Measurements from ENCODE around the gene PNN. TPM values are rescaled to one million over a fixed set of nuclear protein-coding genes. Genes with fewer than 3 reads are reported as not detected.
"Not testable (repeated sequence)": the region's sequence is repeated elsewhere in the genome, so short reads cannot be mapped to it uniquely, and the experiment has no call there.

Gene PNN
- total RNA-seq, 1 donor from 2014 or later: 154 TPM

DNA sequence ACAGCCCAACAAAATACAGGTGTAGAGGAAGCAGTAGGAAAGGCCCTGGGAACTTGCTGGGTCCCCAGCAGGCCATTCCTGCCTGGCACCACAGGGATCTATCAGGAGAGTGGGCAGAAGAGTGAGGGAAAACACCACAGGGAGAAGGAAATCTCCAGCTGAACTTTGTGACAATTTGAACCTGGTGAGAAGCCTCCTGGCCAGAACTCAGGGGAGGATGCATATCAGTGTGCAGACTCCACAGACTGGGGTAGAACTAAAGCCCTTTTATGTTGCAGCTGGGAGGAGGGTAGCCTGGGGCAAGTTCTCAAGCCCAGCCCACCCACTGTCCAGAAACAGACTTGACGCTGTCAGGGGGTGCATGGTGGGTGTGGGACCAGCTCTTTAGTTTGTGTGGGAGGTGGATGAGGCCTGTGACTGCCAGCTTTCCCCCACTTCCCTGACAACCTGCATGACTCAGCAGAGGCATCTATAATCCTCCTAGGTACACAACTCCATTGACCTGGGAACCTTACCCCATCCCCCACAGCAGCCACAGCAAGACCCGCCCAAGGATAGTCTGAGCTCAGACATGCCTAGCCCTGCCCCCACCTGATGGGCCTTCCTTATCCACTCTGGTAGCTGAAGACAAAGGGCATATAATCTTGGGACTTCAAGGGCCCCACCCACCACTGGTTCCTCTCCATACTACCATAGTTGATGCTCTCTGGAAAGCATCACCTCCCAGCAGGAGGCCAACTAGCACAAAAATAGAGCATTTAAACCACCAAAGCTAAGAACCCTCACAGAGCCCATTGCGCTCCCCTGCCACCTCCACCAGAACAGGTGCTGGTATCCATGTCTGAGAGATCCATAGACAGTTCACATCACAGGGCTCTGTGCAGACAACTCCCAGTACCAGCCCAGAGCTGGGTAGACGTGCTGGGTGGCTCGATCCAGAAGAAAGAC, 28.9 kb downstream of the PNN start:
- peak overlapping the region; percentile 2 for H3K27ac Mint-ChIP-seq
- H3K4me3 Mint-ChIP-seq (ENCODE audit: low read depth): no peak overlapping the region
- H3K4me1 Mint-ChIP-seq (ENCODE audit: low read depth): no peaks in the 10 kb centered on the region
- DNase-seq (ENCODE audit: low spot score, unreplicated experiment): no peak
- TF ChIP-seq, protein P1, sequence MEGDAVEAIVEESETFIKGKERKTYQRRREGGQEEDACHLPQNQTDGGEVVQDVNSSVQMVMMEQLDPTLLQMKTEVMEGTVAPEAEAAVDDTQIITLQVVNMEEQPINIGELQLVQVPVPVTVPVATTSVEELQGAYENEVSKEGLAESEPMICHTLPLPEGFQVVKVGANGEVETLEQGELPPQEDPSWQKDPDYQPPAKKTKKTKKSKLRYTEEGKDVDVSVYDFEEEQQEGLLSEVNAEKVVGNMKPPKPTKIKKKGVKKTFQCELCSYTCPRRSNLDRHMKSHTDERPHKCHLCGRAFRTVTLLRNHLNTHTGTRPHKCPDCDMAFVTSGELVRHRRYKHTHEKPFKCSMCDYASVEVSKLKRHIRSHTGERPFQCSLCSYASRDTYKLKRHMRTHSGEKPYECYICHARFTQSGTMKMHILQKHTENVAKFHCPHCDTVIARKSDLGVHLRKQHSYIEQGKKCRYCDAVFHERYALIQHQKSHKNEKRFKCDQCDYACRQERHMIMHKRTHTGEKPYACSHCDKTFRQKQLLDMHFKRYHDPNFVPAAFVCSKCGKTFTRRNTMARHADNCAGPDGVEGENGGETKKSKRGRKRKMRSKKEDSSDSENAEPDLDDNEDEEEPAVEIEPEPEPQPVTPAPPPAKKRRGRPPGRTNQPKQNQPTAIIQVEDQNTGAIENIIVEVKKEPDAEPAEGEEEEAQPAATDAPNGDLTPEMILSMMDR (IDR thresholded peaks at IDR 0.05; ENCODE audit: unreplicated experiment): no peak
- peaks cover 4% of the 10 kb centered on the region for H3K9me3 Mint-ChIP-seq (ENCODE audit: low read depth)
- no peaks in the 10 kb centered on the region for H3K27me3 Mint-ChIP-seq
- no peaks in the 10 kb centered on the region for H3K36me3 Mint-ChIP-seq (ENCODE audit: insufficient read depth)

DNA sequence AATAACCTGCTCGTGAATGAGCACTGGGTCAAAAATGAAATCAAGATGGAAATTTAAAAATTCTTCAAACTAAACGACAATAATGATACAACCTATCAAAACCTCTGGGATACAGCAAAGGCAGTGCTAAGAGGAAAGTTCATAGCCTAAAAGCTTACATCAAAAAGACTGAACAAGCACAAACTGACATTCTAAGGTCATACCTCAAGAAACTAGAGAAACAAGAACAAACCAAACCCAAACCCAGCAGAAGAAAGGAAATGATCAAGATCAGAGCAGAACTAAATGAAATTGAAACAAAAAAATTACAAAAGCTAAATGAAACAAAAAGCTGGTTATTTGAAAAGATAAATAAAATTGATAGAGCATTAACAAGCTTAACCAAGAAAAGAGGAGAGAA, 32.4 kb downstream of the PNN start:
- not testable (repeated sequence) for H3K27me3 Mint-ChIP-seq; H3K4me1 Mint-ChIP-seq (ENCODE audit: low read depth); DNase-seq (ENCODE audit: low spot score, unreplicated experiment); H3K9me3 Mint-ChIP-seq (ENCODE audit: low read depth); H3K4me3 Mint-ChIP-seq (ENCODE audit: low read depth); H3K36me3 Mint-ChIP-seq (ENCODE audit: insufficient read depth); H3K27ac Mint-ChIP-seq

DNA sequence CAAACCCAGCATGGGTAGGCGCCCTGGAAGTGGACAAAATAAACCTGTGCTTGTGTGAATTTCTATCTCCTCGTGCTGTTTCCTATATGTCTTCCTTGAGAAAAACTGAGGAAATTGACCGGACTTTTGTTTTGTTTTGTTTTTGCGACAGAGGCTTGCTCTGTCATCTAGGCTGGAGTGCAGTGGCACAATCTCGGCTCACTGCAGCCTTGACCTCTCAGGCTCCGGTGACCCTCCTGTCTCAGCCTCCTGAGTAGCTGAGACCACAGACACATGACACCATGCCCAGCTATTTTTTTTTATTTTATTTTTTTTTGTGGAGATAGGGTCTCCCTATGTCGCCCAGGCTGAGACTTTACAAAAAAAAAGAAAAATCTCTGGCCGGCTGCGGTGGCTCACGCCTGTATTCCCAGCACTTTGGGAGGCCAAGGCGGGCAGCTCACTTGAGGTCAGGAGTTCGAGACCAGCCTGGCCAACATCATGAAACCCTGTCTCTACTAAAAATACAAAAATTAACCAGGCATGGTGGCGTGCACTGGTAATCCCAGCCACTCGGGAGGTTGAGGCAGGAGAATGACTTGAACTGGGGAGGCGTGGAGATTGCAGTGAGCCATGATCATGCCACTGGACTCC, 36.2 kb downstream of the PNN start:
- TF ChIP-seq, protein P1 (IDR thresholded peaks at IDR 0.05; ENCODE audit: unreplicated experiment): no peak
- Mint-ChIP-seq H3K9me3 (ENCODE audit: low read depth) (no peaks in the 10 kb centered on the region), H3K36me3 (ENCODE audit: insufficient read depth) (no peaks in the 10 kb centered on the region), H3K4me1 (ENCODE audit: low read depth) (no peaks in the 10 kb centered on the region), H3K27ac (no peak overlapping the region), H3K4me3 (ENCODE audit: low read depth) (no peak overlapping the region), H3K27me3 (no peaks in the 10 kb centered on the region)
- DNase-seq (ENCODE audit: low spot score, unreplicated experiment): no peak

DNA sequence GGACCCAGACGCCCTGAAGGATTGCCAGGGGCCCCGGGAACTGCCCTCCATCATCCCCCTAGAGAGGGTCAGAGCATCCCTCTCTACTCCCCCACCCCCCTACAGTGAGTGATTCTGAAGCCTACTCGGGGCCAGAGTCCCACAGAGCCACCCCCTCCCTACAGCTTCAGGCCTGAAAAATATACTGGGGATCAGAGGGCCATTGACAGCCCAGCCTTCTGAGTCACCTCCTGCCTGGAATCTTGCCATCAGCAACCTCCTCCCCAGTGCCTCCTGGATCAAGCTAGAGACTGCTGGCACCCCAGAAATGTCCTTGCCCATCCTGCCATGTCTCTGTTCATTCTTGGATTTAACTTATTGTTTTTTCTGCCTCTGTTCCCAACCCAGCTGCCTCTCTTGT, 37.0 kb downstream of the PNN start:
- H3K36me3 Mint-ChIP-seq (ENCODE audit: insufficient read depth): no peaks in the 10 kb centered on the region
- H3K4me3 Mint-ChIP-seq (ENCODE audit: low read depth): no peak overlapping the region
- TF ChIP-seq, protein P1 (IDR thresholded peaks at IDR 0.05; ENCODE audit: unreplicated experiment): no peak
- no peaks in the 10 kb centered on the region for H3K4me1 Mint-ChIP-seq (ENCODE audit: low read depth)
- H3K27me3 Mint-ChIP-seq: no peaks in the 10 kb centered on the region
- H3K27ac Mint-ChIP-seq: no peak overlapping the region
- H3K9me3 Mint-ChIP-seq (ENCODE audit: low read depth): no peaks in the 10 kb centered on the region
- DNase-seq (ENCODE audit: low spot score, unreplicated experiment): no peak

DNA sequence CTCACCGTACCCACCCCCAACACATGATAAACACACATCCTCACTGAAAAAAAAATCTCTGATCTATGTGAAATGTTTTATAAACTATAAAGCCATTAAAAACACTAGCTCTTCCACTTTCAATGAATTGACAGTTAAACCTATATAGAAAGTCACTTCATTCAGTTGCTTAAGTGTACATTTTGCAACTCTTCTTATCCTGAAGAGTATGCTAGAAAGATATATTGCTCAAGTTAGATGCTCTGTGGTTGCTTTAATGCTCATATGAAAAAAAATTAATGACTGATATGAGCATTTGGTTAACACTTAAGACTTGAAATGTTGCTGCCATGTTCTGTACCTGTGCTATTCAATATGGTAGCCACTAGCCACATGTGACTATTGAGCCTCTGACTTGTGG, 37.6 kb downstream of the PNN start:
- Mint-ChIP-seq H3K27me3 (no peaks in the 10 kb centered on the region), H3K27ac (no peak overlapping the region), H3K4me1 (ENCODE audit: low read depth) (no peaks in the 10 kb centered on the region), H3K36me3 (ENCODE audit: insufficient read depth) (no peaks in the 10 kb centered on the region), H3K4me3 (ENCODE audit: low read depth) (no peak overlapping the region), H3K9me3 (ENCODE audit: low read depth) (no peaks in the 10 kb centered on the region)
- TF ChIP-seq, protein P1 (IDR thresholded peaks at IDR 0.05; ENCODE audit: unreplicated experiment): no peak
- no peak for DNase-seq (ENCODE audit: low spot score, unreplicated experiment)

All from progenitor cell of endocrine pancreas (in vitro differentiated cells).